OCI-LY1 (cell line): ENCODE data around the gene CRB2.

ENCODE experiments used
- H2AFZ ChIP-seq: fragments of 200-600 bp; sonication (generic), shearing (Covaris generic); 2 replicates; pipeline ENCODE4 v1.6.0; 2014; ENCODE audit warnings: antibody characterized with exemption, mild to moderate bottlenecking, low read length
- H3F3A ChIP-seq: fragments of 200-600 bp; sonication (generic), shearing (Covaris generic); 2 replicates; pipeline ENCODE4 v1.6.0; 2014; ENCODE audit warnings: mild to moderate bottlenecking, antibody characterized with exemption, low read length, moderate library complexity; ENCODE audit not compliant: insufficient read depth
- H3K27ac ChIP-seq: fragments of 200-600 bp; sonication (generic); 2 replicates; pipeline ENCODE4 v1.5.1; 2014; ENCODE audit warnings: low read length, mixed run types, mild to moderate bottlenecking, low read depth; ENCODE audit not compliant: poor library complexity, severe bottlenecking
- H3K27me3 ChIP-seq: fragments of 200-600 bp; sonication (generic); 2 replicates; pipeline ENCODE4 v1.6.0; 2014; ENCODE audit warnings: antibody characterized with exemption, mild to moderate bottlenecking, low read length, moderate library complexity; ENCODE audit not compliant: insufficient read depth
- H3K36me3 ChIP-seq: fragments of 200-600 bp; sonication (generic); 2 replicates; pipeline ENCODE4 v1.6.1; 2014; ENCODE audit warnings: mild to moderate bottlenecking, antibody characterized with exemption, low read length, moderate library complexity, mixed read lengths; ENCODE audit not compliant: insufficient read depth
- H3K4me1 ChIP-seq: fragments of 200-600 bp; sonication (generic); 2 replicates; pipeline ENCODE4 v1.5.1; 2014; ENCODE audit warnings: mild to moderate bottlenecking, low read length, moderate library complexity; ENCODE audit not compliant: insufficient read depth, severe bottlenecking
- H3K4me2 ChIP-seq: fragments of 200-600 bp; sonication (generic), shearing (Covaris generic); 2 replicates; pipeline ENCODE4 v1.6.1; 2014; ENCODE audit warnings: low read length
- H3K4me3 ChIP-seq: fragments of 200-600 bp; sonication (generic); 2 replicates; pipeline ENCODE4 v1.5.1; 2014; ENCODE audit warnings: low read length, low read depth, mild to moderate bottlenecking, mixed read lengths; ENCODE audit not compliant: poor library complexity, severe bottlenecking
- H3K79me2 ChIP-seq: fragments of 200-600 bp; shearing (Covaris generic); 2 replicates; pipeline ENCODE4 v1.6.1; 2016; ENCODE audit warnings: mixed run types, low read length, mixed read lengths; ENCODE audit not compliant: insufficient read depth
- H3K9ac ChIP-seq: fragments of 200-600 bp; sonication (generic), shearing (Covaris generic); 2 replicates; pipeline ENCODE4 v1.6.1; 2014; ENCODE audit warnings: mild to moderate bottlenecking, low read length, mixed read lengths
- H3K9me2 ChIP-seq: fragments of 200-600 bp; sonication (generic), shearing (Covaris generic); 2 replicates; pipeline ENCODE4 v1.6.1; 2014; ENCODE audit warnings: low read depth, mild to moderate bottlenecking, low read length, mixed read lengths
- H3K9me3 ChIP-seq: fragments of 200-600 bp; shearing (Covaris generic); 2 replicates; pipeline ENCODE4 v1.6.1; 2014; ENCODE audit warnings: low read length, mixed read lengths
- H4K20me1 ChIP-seq: fragments of 200-600 bp; sonication (generic), shearing (Covaris generic); 2 replicates; pipeline ENCODE4 v1.6.0; 2016; ENCODE audit warnings: mild to moderate bottlenecking, low read length; ENCODE audit not compliant: insufficient read depth
- CTCF ChIP-seq: fragments of 200-600 bp; sonication (generic), shearing (Covaris generic); IDR thresholded peaks from 2 replicates; pipeline ENCODE4 v1.5.1; 2017; ENCODE audit warnings: mild to moderate bottlenecking, antibody characterized with exemption, low read length, moderate library complexity, mixed read lengths
- EZH2 ChIP-seq: fragments of 200-600 bp; sonication (generic), shearing (Covaris generic); IDR thresholded peaks from 2 replicates; pipeline ENCODE4 v1.8.0; 2017; ENCODE audit warnings: borderline replicate concordance, mixed run types, mild to moderate bottlenecking, antibody characterized with exemption, low read length, moderate library complexity, mixed read lengths

The CRB2 gene

GRCh38 chr9:123342247-123342646, 13.8 kb upstream of the CRB2 start:
- 0 out of 2 replicates have a peak, but pooled peaks cover 4% of the 10 kb centered on the region for H3F3A ChIP-seq
- no peak overlapping the region for H2AFZ ChIP-seq
- H3K9ac ChIP-seq = peak overlapping the region; percentile 63
- H3K79me2 ChIP-seq = no peaks in the 10 kb centered on the region
- peak overlapping the region; percentile 100 for H3K27ac ChIP-seq
- H3K27me3 ChIP-seq = no peaks in the 10 kb centered on the region
- H3K4me2 ChIP-seq = peak overlapping the region; percentile 80; the same call in 1 of the 2 replicates
- H3K36me3 ChIP-seq = no peaks in the 10 kb centered on the region
- H3K4me3 ChIP-seq = no peak overlapping the region
- no peaks in the 10 kb centered on the region for H3K9me3 ChIP-seq
- TF ChIP-seq CTCF = no peak
- peaks cover 96% of the 10 kb centered on the region for H3K4me1 ChIP-seq
- no peaks in the 10 kb centered on the region for H4K20me1 ChIP-seq
- no peaks in the 10 kb centered on the region for H3K9me2 ChIP-seq

- H3K9me3 ChIP-seq = no peaks in the 10 kb centered on the region
- peak overlapping the region; percentile 100 for H3K27ac ChIP-seq
- peaks cover 7% of the 10 kb centered on the region; the same call in 1 of the 2 replicates for H3F3A ChIP-seq
- peaks cover 83% of the 10 kb centered on the region for H3K4me1 ChIP-seq
- H3K79me2 ChIP-seq = no peaks in the 10 kb centered on the region
- TF ChIP-seq EZH2 (no peak), CTCF (no peak)
- H3K4me3 ChIP-seq = peak overlapping the region; percentile 34
- no peaks in the 10 kb centered on the region for H3K27me3 ChIP-seq
- H3K36me3 ChIP-seq = no peaks in the 10 kb centered on the region
- H4K20me1 ChIP-seq = no peaks in the 10 kb centered on the region
- peak overlapping the region; percentile 80 for H3K4me2 ChIP-seq
- no peaks in the 10 kb centered on the region for H3K9me2 ChIP-seq
- no peak overlapping the region for H2AFZ ChIP-seq
- peak overlapping the region; percentile 63 for H3K9ac ChIP-seq
Measured at GRCh38 chr9:123343443-123344191, 12.4 kb upstream of the CRB2 start.

- Histone ChIP-seq H3K27me3 (no peaks in the 10 kb centered on the region), H4K20me1 (no peaks in the 10 kb centered on the region), H3K4me3 (peak overlapping the region; percentile 34), H2AFZ (no peak overlapping the region), H3K9ac (peak overlapping the region; percentile 63), H3F3A (peaks cover 11% of the 10 kb centered on the region; the same call in 1 of the 2 replicates), H3K27ac (peak overlapping the region; percentile 100), H3K4me2 (peak overlapping the region; percentile 80), H3K4me1 (peaks cover 77% of the 10 kb centered on the region), H3K9me3 (no peaks in the 10 kb centered on the region), H3K79me2 (no peaks in the 10 kb centered on the region), H3K36me3 (no peaks in the 10 kb centered on the region), H3K9me2 (no peaks in the 10 kb centered on the region)
- TF ChIP-seq EZH2 = no peak
- no peak for TF ChIP-seq CTCF
Measured at GRCh38 chr9:123344192-123344949, 11.6 kb upstream of the CRB2 start.
